NT2/D1 (cell line): ENCODE measurements around the gene AK1.

Experiments
- SUZ12 ChIP-seq: IDR thresholded peaks from 2 replicates; pipeline ENCODE4 v1.6.1; 2011; ENCODE audit not compliant: insufficient read length, insufficient read depth; ENCODE audit errors: extremely low read depth
- ZNF274 ChIP-seq: IDR thresholded peaks from 2 replicates; pipeline ENCODE4 v1.6.1; 2011; ENCODE audit warnings: mild to moderate bottlenecking, low read depth, low read length

- TF ChIP-seq ZNF274 (no peak), SUZ12 (no peak)
Observed at GRCh38 chr9:127912882-127913281, 35.4 kb upstream of the AK1 start.
